Muscle of back (tissue), 11 donors: ENCODE results near the gene BFSP1. TPM values are rescaled to one million over a fixed set of nuclear protein-coding genes. Genes with fewer than 3 reads are reported as not detected.
A peak's percentile ranks its signal among the peaks of the same experiment; 100 is the strongest.

ENCODE experiments used
- DNase-seq, 3 donors: peaks; one replicate each; pipeline versions ENCODE4 v3.0.0 to v3.0.0-alpha.2; 2013
- polyA plus RNA-seq, 10 donors: library from polyadenylated mRNA; unstranded; fragments of 120-200 nt; gene quantifications; one replicate each; pipeline ENCODE4 v1.2.1, GENCODE V29; 2013; ENCODE audit not compliant: insufficient read length in 10 of 10

The BFSP1 gene
- polyA plus RNA-seq, 10 donors: 2.0 to 3.3 (median 2.7) TPM

GRCh38 chr20:17467120-17467655 is 64.0 kb downstream of the BFSP1 start:
- DNase-seq: no peak

GRCh38 chr20:17466641-17467040 is 64.5 kb downstream of the BFSP1 start:
- no peak for DNase-seq

GRCh38 chr20:17465236-17465635 is 65.9 kb downstream of the BFSP1 start:
- DNase-seq: no peak

- no peak for DNase-seq
Measured at GRCh38 chr20:17463711-17464110, 67.5 kb downstream of the BFSP1 start.

GRCh38 chr20:17461941-17462340 is 69.2 kb downstream of the BFSP1 start:
- DNase-seq: no peak

- no peak for DNase-seq
Measured at GRCh38 chr20:17460119-17460518, 71.1 kb downstream of the BFSP1 start.

- peak in 1 of 3 donors; percentile 37 for DNase-seq
Measured at GRCh38 chr20:17457588-17458190, 73.5 kb downstream of the BFSP1 start.

GRCh38 chr20:17457079-17457478 is 74.1 kb downstream of the BFSP1 start:
- no peak for DNase-seq

- DNase-seq: peak; percentile 20 to 61 (median 57)
Measured at GRCh38 chr20:17456279-17456678, 74.9 kb downstream of the BFSP1 start.

- no peak for DNase-seq
Measured at GRCh38 chr20:17453592-17453991, 77.6 kb downstream of the BFSP1 start.

GRCh38 chr20:17452441-17452840 is 78.7 kb downstream of the BFSP1 start:
- DNase-seq: no peak

GRCh38 chr20:17449031-17449430 is 82.1 kb downstream of the BFSP1 start:
- no peak for DNase-seq

- no peak for DNase-seq
Measured at GRCh38 chr20:17448071-17448470, 83.1 kb downstream of the BFSP1 start.

- DNase-seq: no peak
Measured at GRCh38 chr20:17446171-17446570, 85.0 kb downstream of the BFSP1 start.

- no peak for DNase-seq
Measured at GRCh38 chr20:17445543-17445942, 85.6 kb downstream of the BFSP1 start.

GRCh38 chr20:17444091-17444490 is 87.1 kb downstream of the BFSP1 start:
- DNase-seq: no peak

Other genes starting within 250 kb of the BFSP1 start
- 100 to 1,000 TPM; 200 to 336 (median 278) TPM for gene DSTN, start 38.7 kb upstream of the BFSP1 start, polyA plus RNA-seq
- 100 to 1,000 TPM; 104 to 177 (median 122) TPM for gene RRBP1, start 150.9 kb upstream of the BFSP1 start, polyA plus RNA-seq
- not detected for gene BANF2, start 168.6 kb upstream of the BFSP1 start, polyA plus RNA-seq